ENCODE measurements around the gene GRIP1. TPM values are rescaled to one million over a fixed set of nuclear protein-coding genes. Genes with fewer than 3 reads are reported as not detected.

Gene GRIP1
- total and polyA plus RNA-seq, 9 donors: 0.36 to 10.1 (median 3.9) TPM

DNA sequence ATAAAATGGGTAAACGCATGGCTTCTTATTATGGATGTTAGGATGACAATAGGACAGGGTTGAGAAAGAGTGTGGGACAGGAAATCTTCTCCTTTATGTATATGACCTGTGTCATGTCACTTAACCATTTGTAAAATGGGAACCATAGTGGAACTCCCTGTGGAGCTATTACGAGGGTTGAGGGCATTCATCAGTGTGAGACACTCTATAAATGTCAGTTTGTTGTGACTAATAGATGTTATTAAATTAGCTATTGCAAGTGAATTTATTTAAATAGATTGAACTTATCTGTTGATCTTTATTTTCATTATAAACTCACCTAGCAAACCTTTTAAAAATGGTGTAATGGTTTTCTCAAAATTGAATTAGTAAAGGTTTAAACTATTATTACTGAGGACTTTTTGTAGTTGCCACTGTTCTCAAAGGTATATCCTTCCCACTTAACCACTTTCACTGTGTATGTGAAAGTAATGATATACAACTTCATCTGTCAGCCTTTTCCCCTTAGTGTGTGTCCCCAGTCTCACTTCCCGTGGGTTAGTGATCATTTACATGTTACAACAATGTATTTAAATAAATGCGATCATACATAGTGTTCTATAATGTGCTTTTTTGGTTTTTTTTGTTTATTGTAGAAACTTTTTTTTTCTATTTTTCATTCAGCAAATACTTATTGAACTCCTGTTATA is 359.5 kb downstream of the GRIP1 start:
- H3K9me3 ChIP-seq: no peaks in the 10 kb centered on the region
- 63 to 83% (median 79%) methylated on average over 4 of the region's 4 CpGs for WGBS, 3 donors
- no peaks in the 10 kb centered on the region for H3K4me1 ChIP-seq (ENCODE audit: insufficient read depth)
- DNase-seq: no peak
- H3K27me3 ChIP-seq: no peaks in the 10 kb centered on the region
- no peak overlapping the region for H3K27ac ChIP-seq
- no peaks in the 10 kb centered on the region for H3K36me3 ChIP-seq
- intact Hi-C loops (cut with DNase I): no loop called here
- no peak for TF ChIP-seq POLR2A (IDR thresholded peaks at IDR 0.05)
- TF ChIP-seq, protein P1, sequence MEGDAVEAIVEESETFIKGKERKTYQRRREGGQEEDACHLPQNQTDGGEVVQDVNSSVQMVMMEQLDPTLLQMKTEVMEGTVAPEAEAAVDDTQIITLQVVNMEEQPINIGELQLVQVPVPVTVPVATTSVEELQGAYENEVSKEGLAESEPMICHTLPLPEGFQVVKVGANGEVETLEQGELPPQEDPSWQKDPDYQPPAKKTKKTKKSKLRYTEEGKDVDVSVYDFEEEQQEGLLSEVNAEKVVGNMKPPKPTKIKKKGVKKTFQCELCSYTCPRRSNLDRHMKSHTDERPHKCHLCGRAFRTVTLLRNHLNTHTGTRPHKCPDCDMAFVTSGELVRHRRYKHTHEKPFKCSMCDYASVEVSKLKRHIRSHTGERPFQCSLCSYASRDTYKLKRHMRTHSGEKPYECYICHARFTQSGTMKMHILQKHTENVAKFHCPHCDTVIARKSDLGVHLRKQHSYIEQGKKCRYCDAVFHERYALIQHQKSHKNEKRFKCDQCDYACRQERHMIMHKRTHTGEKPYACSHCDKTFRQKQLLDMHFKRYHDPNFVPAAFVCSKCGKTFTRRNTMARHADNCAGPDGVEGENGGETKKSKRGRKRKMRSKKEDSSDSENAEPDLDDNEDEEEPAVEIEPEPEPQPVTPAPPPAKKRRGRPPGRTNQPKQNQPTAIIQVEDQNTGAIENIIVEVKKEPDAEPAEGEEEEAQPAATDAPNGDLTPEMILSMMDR (IDR thresholded peaks at IDR 0.05): no peak
- no peak for TF ChIP-seq EP300 (IDR thresholded peaks at IDR 0.05)
- no peak overlapping the region for H3K4me3 ChIP-seq

DNA sequence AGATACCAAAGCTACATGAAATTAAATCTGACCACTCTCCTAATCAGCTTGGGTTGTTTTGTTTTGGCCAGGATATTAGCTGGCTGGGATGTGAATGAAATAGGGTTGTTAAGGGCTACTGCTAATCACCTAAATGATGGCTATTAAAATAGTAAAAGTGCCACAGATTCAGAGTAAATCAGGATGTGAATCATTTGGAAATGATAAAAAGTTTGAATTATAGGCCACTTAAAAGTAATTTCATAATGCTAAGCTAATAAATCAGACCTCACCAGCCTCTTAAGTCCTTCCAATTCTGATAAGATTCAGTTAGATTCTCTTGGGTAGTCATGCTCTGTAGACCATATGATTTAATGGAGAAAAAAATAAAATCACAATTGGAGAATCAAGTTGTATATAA is 364.6 kb downstream of the GRIP1 start:
- Histone ChIP-seq H3K9me3 (no peaks in the 10 kb centered on the region), H3K27ac (no peak overlapping the region), H3K4me3 (no peak overlapping the region), H3K4me1 (ENCODE audit: insufficient read depth) (no peaks in the 10 kb centered on the region), H3K27me3 (no peaks in the 10 kb centered on the region), H3K36me3 (no peaks in the 10 kb centered on the region)
- intact Hi-C loops (cut with DNase I): no loop called here
- DNase-seq: no peak
- TF ChIP-seq EP300 (IDR thresholded peaks at IDR 0.05): no peak
- TF ChIP-seq, protein P1 (IDR thresholded peaks at IDR 0.05): no peak
- no peak for TF ChIP-seq POLR2A (IDR thresholded peaks at IDR 0.05)

DNA sequence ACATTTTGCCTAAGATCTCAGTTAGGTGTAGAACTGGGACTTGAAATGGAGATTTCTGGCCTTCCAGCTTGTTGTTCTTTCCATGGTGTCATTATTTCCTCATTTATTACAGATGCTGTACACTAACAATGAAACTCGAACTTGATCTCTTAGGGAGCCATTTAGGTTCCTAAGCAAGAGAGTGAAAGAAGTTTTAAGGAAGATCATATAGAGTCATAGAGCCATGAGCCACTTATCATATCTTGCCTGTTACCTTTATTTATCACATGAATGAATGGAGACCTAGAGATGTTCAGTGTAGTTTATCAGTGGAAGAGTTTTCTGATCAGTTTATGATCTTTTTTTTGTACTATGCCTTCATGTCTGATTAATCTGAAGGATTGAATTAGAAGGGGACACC is 366.7 kb downstream of the GRIP1 start:
- intact Hi-C loops (cut with DNase I): no loop called here
- H3K36me3 ChIP-seq: no peaks in the 10 kb centered on the region
- H3K9me3 ChIP-seq: no peaks in the 10 kb centered on the region
- no peaks in the 10 kb centered on the region for H3K4me1 ChIP-seq (ENCODE audit: insufficient read depth)
- no peak overlapping the region for H3K27ac ChIP-seq
- H3K4me3 ChIP-seq: no peak overlapping the region
- 76 to 78% (median 78%) methylated on average over 1 of the region's 1 CpG for WGBS, 3 donors
- H3K27me3 ChIP-seq: no peaks in the 10 kb centered on the region
- TF ChIP-seq, protein P1 (IDR thresholded peaks at IDR 0.05): no peak
- no peak for TF ChIP-seq EP300 (IDR thresholded peaks at IDR 0.05)
- no peak for TF ChIP-seq POLR2A (IDR thresholded peaks at IDR 0.05)
- DNase-seq: no peak

DNA sequence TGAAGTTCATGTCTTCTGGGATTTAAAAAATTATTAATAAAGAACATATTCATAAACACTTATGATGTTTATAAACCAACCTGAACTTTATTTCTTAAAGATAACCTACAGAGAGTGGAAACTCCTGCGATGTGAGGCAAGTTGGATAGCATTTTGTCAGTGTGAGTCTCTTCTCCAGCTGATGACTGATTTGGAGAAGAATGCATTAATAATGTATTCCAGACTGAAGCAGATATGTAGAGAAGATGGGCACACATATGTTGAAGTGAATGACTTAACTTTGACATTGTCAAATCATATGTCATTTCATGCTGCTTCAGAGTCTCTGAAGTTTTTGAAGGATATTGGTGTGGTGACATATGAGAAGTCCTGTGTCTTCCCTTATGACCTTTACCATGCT is 369.3 kb downstream of the GRIP1 start:
- Histone ChIP-seq H3K9me3 (no peaks in the 10 kb centered on the region), H3K4me3 (no peak overlapping the region), H3K4me1 (ENCODE audit: insufficient read depth) (no peaks in the 10 kb centered on the region), H3K27ac (no peak overlapping the region), H3K27me3 (no peaks in the 10 kb centered on the region), H3K36me3 (no peaks in the 10 kb centered on the region)
- 92 to 94% (median 94%) methylated on average over 1 of the region's 1 CpG for WGBS, 3 donors
- no peak for DNase-seq
- intact Hi-C loops (cut with DNase I): no loop called here
- TF ChIP-seq POLR2A (IDR thresholded peaks at IDR 0.05) (no peak), EP300 (IDR thresholded peaks at IDR 0.05) (no peak)
- TF ChIP-seq, protein P1 (IDR thresholded peaks at IDR 0.05): no peak

Measured in ovary (tissue), 9 donors.